Panc1 (cell line): Measurements from ENCODE around the gene ADCY1. TPM values are rescaled to one million over a fixed set of nuclear protein-coding genes. Genes with fewer than 3 reads are reported as not detected.

Experiments
- ATAC-seq: fragments of 200-7000 bp; cut with Tn5 transposase; 2 replicates; pipeline ENCODE4 v1.9.1; 2020; ENCODE audit warnings: mild to moderate bottlenecking, moderate library complexity
- BruUV-seq: library from RNA; stranded (reverse); fragments of 400-500 nt; replicated peaks from 2 replicates; lab custom pipeline; 2021; lab: Mats Ljungman, UMichigan
- CTCF ChIA-PET: fragments of 300-600 bp; sonication (Branson Sonifier 250); formaldehyde crosslinking; loops from one replicate; lab custom pipeline; 2022; ENCODE audit warnings: antibody characterized with exemption; lab: Charles Lee
- POLR2A ChIA-PET: fragments of 300-600 bp; sonication (Branson Sonifier 250); formaldehyde crosslinking; loops from one replicate; lab custom pipeline; 2022; ENCODE audit warnings: antibody characterized with exemption; lab: Charles Lee
- DNase-seq: peaks from one replicate; pipeline ENCODE4 v3.0.0-alpha.2; 2010; ENCODE audit warnings: low read depth, low spot score
- H3K27ac ChIP-seq: 2 replicates; pipeline ENCODE4 v1.5.1; 2011; ENCODE audit warnings: mild to moderate bottlenecking, low read length, inconsistent platforms
- H3K27me3 ChIP-seq: fragments of 200-500 bp; sonication (Bioruptor generic); 2 replicates; pipeline ENCODE4 v1.6.0; 2014; ENCODE audit warnings: low read length, inconsistent platforms; ENCODE audit not compliant: control insufficient read depth, insufficient read depth
- H3K36me3 ChIP-seq: fragments of 200-500 bp; sonication (Bioruptor generic); 2 replicates; pipeline ENCODE4 v1.5.1; 2014; ENCODE audit warnings: inconsistent platforms, mild to moderate bottlenecking, low read length, moderate library complexity; ENCODE audit not compliant: control insufficient read depth, insufficient read depth
- H3K4me1 ChIP-seq: 2 replicates; pipeline ENCODE4 v1.5.1; 2011; ENCODE audit warnings: inconsistent platforms, mild to moderate bottlenecking, low read length, moderate library complexity; ENCODE audit not compliant: control insufficient read depth, insufficient read depth
- H3K4me3 ChIP-seq, 2 experiments: 2 replicates each; pipeline ENCODE4 v1.5.1; 2011 to 2012; ENCODE audit warnings: low read depth in 2 of 2, low read length in 2 of 2, mild to moderate bottlenecking in 2 of 2, inconsistent platforms in 1 of 2, moderate library complexity in 1 of 2
- H3K9me3 ChIP-seq: fragments of 200-500 bp; sonication (Bioruptor generic); 2 replicates; pipeline ENCODE4 v1.5.1; 2014; ENCODE audit warnings: low read depth, mild to moderate bottlenecking, inconsistent platforms, low read length, moderate library complexity; ENCODE audit not compliant: control insufficient read depth, insufficient read depth
- CTCF ChIP-seq: fragments of 450-650 bp; IDR thresholded peaks from 2 replicates; pipeline ENCODE4 v1.5.1; 2017; ENCODE audit warnings: mild to moderate bottlenecking
- POLR2AphosphoS5 ChIP-seq: IDR thresholded peaks from 2 replicates; pipeline ENCODE4 v1.6.1; 2012; ENCODE audit warnings: mild to moderate bottlenecking, low read depth, low read length, moderate library complexity
- REST ChIP-seq, 2 experiments: IDR thresholded peaks; 2 replicates each; pipeline ENCODE4 v1.6.1; 2011 to 2012; ENCODE audit warnings: low read depth in 2 of 2, control low read depth in 1 of 2, low read length in 1 of 2, mild to moderate bottlenecking in 1 of 2, moderate library complexity in 1 of 2; ENCODE audit not compliant: insufficient read depth in 1 of 2
- SIN3A ChIP-seq: IDR thresholded peaks from 2 replicates; pipeline ENCODE4 v1.6.1; 2012; ENCODE audit warnings: low read depth, mild to moderate bottlenecking, low read length, moderate library complexity, borderline replicate concordance; ENCODE audit not compliant: insufficient read depth
- TCF7L2 ChIP-seq: IDR thresholded peaks from 2 replicates; pipeline ENCODE4 v1.6.1; 2011; ENCODE audit warnings: mild to moderate bottlenecking, low read depth, low read length, inconsistent platforms
- in situ Hi-C: cut with HindIII; loops from 2 replicates; pipeline ENCODE4 v1.10.0; 2016; ENCODE audit warnings: low sequenced_read_pairs, low pct_unique_long_range_greater_than_20kb
- intact Hi-C: fragments of 100-400 bp; cut with micrococcal nuclease; formaldehyde crosslinking; loops from one replicate; pipeline ENCODE4 v1.10.0; 2022; ENCODE audit not compliant: unreplicated experiment
- total RNA-seq: library from RNA; stranded (reverse); gene quantifications from one replicate; pipeline ENCODE4 v1.2.1, GENCODE V29; 2021; ENCODE audit not compliant: unreplicated experiment

Gene ADCY1
- total RNA-seq, 1 experiment from 2014 or later, result 2.1 TPM

- in situ Hi-C loops, result no loop called here
- H3K4me1 ChIP-seq, result no peaks in the 10 kb centered on the region
- no peaks in the 10 kb centered on the region for H3K27me3 ChIP-seq
- ChIA-PET POLR2A (no interaction called here), CTCF (no interaction called here)
- no peak overlapping the region for H3K27ac ChIP-seq
- H3K9me3 ChIP-seq, result no peaks in the 10 kb centered on the region
- ATAC-seq (no peak), DNase-seq (no peak)
- intact Hi-C loops, result no loop called here
- no peak overlapping the region for H3K4me3 ChIP-seq
- no peaks in the 10 kb centered on the region for H3K36me3 ChIP-seq
- no TSS peak for BruUV-seq
- no peak for TF ChIP-seq CTCF
- no peak for TF ChIP-seq POLR2AphosphoS5
- no peak for TF ChIP-seq SIN3A
- no peak for TF ChIP-seq TCF7L2
- no peak for TF ChIP-seq REST (IDR thresholded peaks at IDR 0.05; ENCODE audit: insufficient read depth in 1 of 2, low read depth in 2 of 2, low read length in 1 of 2)
These were observed 52.6 kb downstream of the ADCY1 start for GRCh38 chr7:45626441-45627430.

GRCh38 chr7:45627691-45628456, 53.7 kb downstream of the ADCY1 start:
- BruUV-seq, result no TSS peak
- in situ Hi-C loops (no loop called here), intact Hi-C loops (no loop called here)
- Histone ChIP-seq H3K4me1 (no peaks in the 10 kb centered on the region), H3K9me3 (no peaks in the 10 kb centered on the region), H3K36me3 (no peaks in the 10 kb centered on the region), H3K4me3 (no peak overlapping the region), H3K27ac (no peak overlapping the region), H3K27me3 (no peaks in the 10 kb centered on the region)
- no peak for TF ChIP-seq CTCF
- TF ChIP-seq SIN3A, result no peak
- no peak for TF ChIP-seq TCF7L2
- TF ChIP-seq POLR2AphosphoS5, result no peak
- TF ChIP-seq REST (IDR thresholded peaks at IDR 0.05; ENCODE audit: insufficient read depth in 1 of 2, low read depth in 2 of 2, low read length in 1 of 2), result no peak
- no peak for DNase-seq
- ChIA-PET CTCF (no interaction called here), POLR2A (no interaction called here)
- no peak for ATAC-seq
